OCI-LY1 (cell line): ENCODE data around the gene LSM8.
A peak's percentile ranks its signal among the peaks of the same experiment; 100 is the strongest.

ENCODE experiments used
- H2AFZ ChIP-seq: fragments of 200-600 bp; sonication (generic), shearing (Covaris generic); 2 replicates; pipeline ENCODE4 v1.6.0; 2014; ENCODE audit warnings: antibody characterized with exemption, mild to moderate bottlenecking, low read length
- H3F3A ChIP-seq: fragments of 200-600 bp; sonication (generic), shearing (Covaris generic); 2 replicates; pipeline ENCODE4 v1.6.0; 2014; ENCODE audit warnings: mild to moderate bottlenecking, antibody characterized with exemption, low read length, moderate library complexity; ENCODE audit not compliant: insufficient read depth
- H3K27ac ChIP-seq: fragments of 200-600 bp; sonication (generic); 2 replicates; pipeline ENCODE4 v1.5.1; 2014; ENCODE audit warnings: low read length, mixed run types, mild to moderate bottlenecking, low read depth; ENCODE audit not compliant: poor library complexity, severe bottlenecking
- H3K27me3 ChIP-seq: fragments of 200-600 bp; sonication (generic); 2 replicates; pipeline ENCODE4 v1.6.0; 2014; ENCODE audit warnings: antibody characterized with exemption, mild to moderate bottlenecking, low read length, moderate library complexity; ENCODE audit not compliant: insufficient read depth
- H3K36me3 ChIP-seq: fragments of 200-600 bp; sonication (generic); 2 replicates; pipeline ENCODE4 v1.6.1; 2014; ENCODE audit warnings: mild to moderate bottlenecking, antibody characterized with exemption, low read length, moderate library complexity, mixed read lengths; ENCODE audit not compliant: insufficient read depth
- H3K4me1 ChIP-seq: fragments of 200-600 bp; sonication (generic); 2 replicates; pipeline ENCODE4 v1.5.1; 2014; ENCODE audit warnings: mild to moderate bottlenecking, low read length, moderate library complexity; ENCODE audit not compliant: insufficient read depth, severe bottlenecking
- H3K4me2 ChIP-seq: fragments of 200-600 bp; sonication (generic), shearing (Covaris generic); 2 replicates; pipeline ENCODE4 v1.6.1; 2014; ENCODE audit warnings: low read length
- H3K4me3 ChIP-seq: fragments of 200-600 bp; sonication (generic); 2 replicates; pipeline ENCODE4 v1.5.1; 2014; ENCODE audit warnings: low read length, low read depth, mild to moderate bottlenecking, mixed read lengths; ENCODE audit not compliant: poor library complexity, severe bottlenecking
- H3K79me2 ChIP-seq: fragments of 200-600 bp; shearing (Covaris generic); 2 replicates; pipeline ENCODE4 v1.6.1; 2016; ENCODE audit warnings: mixed run types, low read length, mixed read lengths; ENCODE audit not compliant: insufficient read depth
- H3K9ac ChIP-seq: fragments of 200-600 bp; sonication (generic), shearing (Covaris generic); 2 replicates; pipeline ENCODE4 v1.6.1; 2014; ENCODE audit warnings: mild to moderate bottlenecking, low read length, mixed read lengths
- H3K9me2 ChIP-seq: fragments of 200-600 bp; sonication (generic), shearing (Covaris generic); 2 replicates; pipeline ENCODE4 v1.6.1; 2014; ENCODE audit warnings: low read depth, mild to moderate bottlenecking, low read length, mixed read lengths
- H3K9me3 ChIP-seq: fragments of 200-600 bp; shearing (Covaris generic); 2 replicates; pipeline ENCODE4 v1.6.1; 2014; ENCODE audit warnings: low read length, mixed read lengths
- H4K20me1 ChIP-seq: fragments of 200-600 bp; sonication (generic), shearing (Covaris generic); 2 replicates; pipeline ENCODE4 v1.6.0; 2016; ENCODE audit warnings: mild to moderate bottlenecking, low read length; ENCODE audit not compliant: insufficient read depth
- CTCF ChIP-seq: fragments of 200-600 bp; sonication (generic), shearing (Covaris generic); IDR thresholded peaks from 2 replicates; pipeline ENCODE4 v1.5.1; 2017; ENCODE audit warnings: mild to moderate bottlenecking, antibody characterized with exemption, low read length, moderate library complexity, mixed read lengths
- EZH2 ChIP-seq: fragments of 200-600 bp; sonication (generic), shearing (Covaris generic); IDR thresholded peaks from 2 replicates; pipeline ENCODE4 v1.8.0; 2017; ENCODE audit warnings: borderline replicate concordance, mixed run types, mild to moderate bottlenecking, antibody characterized with exemption, low read length, moderate library complexity, mixed read lengths

The LSM8 gene

GRCh38 chr7:118185163-118185860 is 1.3 kb downstream of the LSM8 start:
- Histone ChIP-seq H3K9me3 (no peaks in the 10 kb centered on the region), H3K27me3 (no peaks in the 10 kb centered on the region), H3K27ac (no peak overlapping the region), H3K9ac (peak overlapping the region; percentile 91), H3K9me2 (no peaks in the 10 kb centered on the region), H3K4me2 (peak overlapping the region; percentile 81), H3K4me1 (peaks cover 37% of the 10 kb centered on the region), H4K20me1 (no peaks in the 10 kb centered on the region), H2AFZ (no peak overlapping the region), H3K4me3 (peak overlapping the region; percentile 79), H3F3A (no peaks in the 10 kb centered on the region), H3K79me2 (peaks cover 39% of the 10 kb centered on the region), H3K36me3 (peaks cover 50% of the 10 kb centered on the region)
- no peak for TF ChIP-seq CTCF
- no peak for TF ChIP-seq EZH2

GRCh38 chr7:118186501-118186900 is 2.5 kb downstream of the LSM8 start:
- H3K4me2 ChIP-seq: peak overlapping the region; percentile 81
- peaks cover 37% of the 10 kb centered on the region for H3K4me1 ChIP-seq
- H2AFZ ChIP-seq: no peak overlapping the region
- peaks cover 62% of the 10 kb centered on the region for H3K36me3 ChIP-seq
- TF ChIP-seq CTCF: no peak
- no peak for TF ChIP-seq EZH2
- H3K79me2 ChIP-seq: peaks cover 39% of the 10 kb centered on the region
- no peaks in the 10 kb centered on the region for H3F3A ChIP-seq
- no peak overlapping the region for H3K27ac ChIP-seq
- H4K20me1 ChIP-seq: no peaks in the 10 kb centered on the region
- H3K27me3 ChIP-seq: no peaks in the 10 kb centered on the region
- H3K9me3 ChIP-seq: no peaks in the 10 kb centered on the region
- no peaks in the 10 kb centered on the region for H3K9me2 ChIP-seq
- H3K4me3 ChIP-seq: peak overlapping the region; percentile 79
- no peak overlapping the region for H3K9ac ChIP-seq

GRCh38 chr7:118194571-118194970 is 10.6 kb downstream of the LSM8 start:
- Histone ChIP-seq H3K9me2 (no peaks in the 10 kb centered on the region), H3K4me2 (no peak overlapping the region), H2AFZ (no peak overlapping the region), H3K4me3 (no peak overlapping the region), H3K27me3 (no peaks in the 10 kb centered on the region), H3K79me2 (no peaks in the 10 kb centered on the region), H3F3A (0 out of 2 replicates have a peak, but pooled peaks cover 14% of the 10 kb centered on the region), H3K4me1 (no peaks in the 10 kb centered on the region), H3K27ac (no peak overlapping the region), H3K36me3 (peaks cover 38% of the 10 kb centered on the region), H4K20me1 (no peaks in the 10 kb centered on the region), H3K9ac (no peak overlapping the region), H3K9me3 (no peaks in the 10 kb centered on the region)
- TF ChIP-seq EZH2 (no peak), CTCF (no peak)
